HepG2 (cell line): Measurements from ENCODE around the gene MSMB. TPM values are rescaled to one million over a fixed set of nuclear protein-coding genes. Genes with fewer than 3 reads are reported as not detected.

Source experiments
- CCAR2 ChIP-seq: fragments of 200-400 bp; formaldehyde crosslinking; optimal IDR thresholded peaks from 2 replicates; pipeline ENCODE3; 2018; ENCODE audit warnings: low read depth, mild to moderate bottlenecking, low read length, moderate library complexity
- DNMT3B ChIP-seq: conservative IDR thresholded peaks from 2 replicates; pipeline ENCODE4 v1.6.1; 2016; ENCODE audit warnings: missing biosample characterization, control low read depth
- E2F2 ChIP-seq: sonication (generic); formaldehyde crosslinking; IDR thresholded peaks from 2 replicates; pipeline ENCODE4 v1.4.0; 2020; ENCODE audit warnings: missing genetic modification reagents, borderline replicate concordance
- HMGA1 ChIP-seq: sonication (generic); formaldehyde crosslinking; conservative IDR thresholded peaks from 2 replicates; pipeline ENCODE4 v1.4.0; 2020; ENCODE audit warnings: missing genetic modification reagents
- KAT7 ChIP-seq: IDR thresholded peaks from 2 replicates; pipeline ENCODE4 v1.6.1; 2018; ENCODE audit warnings: borderline replicate concordance, missing compliant biosample characterization
- KDM5A ChIP-seq: fragments of 200-600 bp; sonication (generic); IDR thresholded peaks from 2 replicates; pipeline ENCODE4 v1.7.0; 2018; ENCODE audit warnings: antibody characterized with exemption, mild to moderate bottlenecking, low read length, borderline replicate concordance
- MED1 ChIP-seq: sonication (generic); formaldehyde crosslinking; IDR thresholded peaks from 2 replicates; pipeline ENCODE4 v1.4.0; 2020; ENCODE audit warnings: missing genetic modification reagents
- MIER2 ChIP-seq: IDR thresholded peaks from 2 replicates; pipeline ENCODE4 v1.6.1; 2016; ENCODE audit warnings: missing biosample characterization, missing genetic modification reagents
- NFIC ChIP-seq: IDR thresholded peaks from 2 replicates; pipeline ENCODE4 v1.6.1; 2012; ENCODE audit warnings: mild to moderate bottlenecking, low read length, inconsistent platforms
- SP1 ChIP-seq, 2 experiments: fragments of 450-650 bp in 1 of 2; sonication (generic) in 1 of 2; formaldehyde crosslinking in 1 of 2; IDR thresholded peaks; 2 replicates each; pipeline versions ENCODE4 v1.4.0 to v1.6.1; 2016 to 2020; ENCODE audit warnings: missing genetic modification reagents in 1 of 2
- TRIM24 ChIP-seq: sonication (generic); formaldehyde crosslinking; IDR thresholded peaks from 2 replicates; pipeline ENCODE4 v1.8.0; 2022; ENCODE audit warnings: mild to moderate bottlenecking, missing genetic modification reagents
- ZBTB21 ChIP-seq: sonication (generic); formaldehyde crosslinking; IDR thresholded peaks from 2 replicates; pipeline ENCODE4 v1.4.0; 2020; ENCODE audit warnings: missing genetic modification reagents
- ZEB1 ChIP-seq: IDR thresholded peaks from 2 replicates; pipeline ENCODE4 v1.6.1; 2012; ENCODE audit warnings: mild to moderate bottlenecking, low read depth, inconsistent platforms; ENCODE audit not compliant: insufficient replicate concordance
- ZFYVE20 ChIP-seq: sonication (generic); formaldehyde crosslinking; IDR thresholded peaks from 2 replicates; pipeline ENCODE4 v1.8.0; 2023; ENCODE audit warnings: low read depth, mild to moderate bottlenecking, moderate library complexity, missing genetic modification reagents, borderline replicate concordance
- ZNF333 ChIP-seq: sonication (generic); formaldehyde crosslinking; IDR thresholded peaks from 2 replicates; pipeline ENCODE4 v1.4.0; 2020; ENCODE audit warnings: mild to moderate bottlenecking, missing genetic modification reagents, borderline replicate concordance
- ZNF367 ChIP-seq: sonication (generic); formaldehyde crosslinking; IDR thresholded peaks from 2 replicates; pipeline ENCODE4 v1.4.0; 2020; ENCODE audit warnings: missing genetic modification reagents, borderline replicate concordance
- ZNF501 ChIP-seq: sonication (generic); formaldehyde crosslinking; IDR thresholded peaks from 2 replicates; pipeline ENCODE4 v1.5.1; 2020; ENCODE audit warnings: mild to moderate bottlenecking, moderate library complexity, missing genetic modification reagents
- ZNF569 ChIP-seq: sonication (generic); formaldehyde crosslinking; IDR thresholded peaks from 2 replicates; pipeline ENCODE4 v1.5.0; 2020; ENCODE audit warnings: mild to moderate bottlenecking, missing genetic modification reagents, moderate library complexity, borderline replicate concordance
- ZNF570 ChIP-seq: sonication (generic); formaldehyde crosslinking; IDR thresholded peaks from 2 replicates; pipeline ENCODE4 v1.4.0; 2020; ENCODE audit warnings: mild to moderate bottlenecking, missing genetic modification reagents, borderline replicate concordance
- ZNF713 ChIP-seq: sonication (generic); formaldehyde crosslinking; IDR thresholded peaks from 2 replicates; pipeline ENCODE4 v1.4.0; 2020; ENCODE audit warnings: mild to moderate bottlenecking, missing genetic modification reagents
- ZNF775 ChIP-seq: sonication (generic); formaldehyde crosslinking; IDR thresholded peaks from 2 replicates; pipeline ENCODE4 v1.4.0; 2020; ENCODE audit warnings: missing genetic modification reagents, mild to moderate bottlenecking, moderate library complexity, borderline replicate concordance
- ZSCAN25 ChIP-seq: sonication (generic); formaldehyde crosslinking; IDR thresholded peaks from 2 replicates; pipeline ENCODE4 v1.8.0; 2022; ENCODE audit warnings: mild to moderate bottlenecking, missing genetic modification reagents
- polyA plus RNA-seq, 8 experiments: library from polyadenylated mRNA; depleted of rRNA in 3 of 8; stranded (reverse) in 7 of 8; unstranded in 1 of 8; fragments of >200 nt; fragmentation: Illumina TruSeq in 4 of 8; extraction: Trizol in 4 of 8; gene quantifications; 2 replicates each; pipeline versions ENCODE4 v1.2.1 to v1.2.3, GENCODE V29; 2011 to 2016; ENCODE audit warnings: low read depth in 4 of 8, missing spikeins in 1 of 8, mixed read lengths in 1 of 8; ENCODE audit not compliant: insufficient read depth in 1 of 8
- total RNA-seq, 5 experiments: library from RNA; depleted of rRNA; stranded (reverse); fragments of >200 nt; fragmentation: Illumina TruSeq; extraction: Trizol; gene quantifications; 2 replicates each; pipeline ENCODE4 v1.2.3, GENCODE V29; 2016; ENCODE audit warnings: low read depth in 1 of 5
- TF ChIP-seq, protein P1 (sequence below): sonication (generic); formaldehyde crosslinking; IDR thresholded peaks from 2 replicates; pipeline ENCODE4 v1.9.0; 2022; ENCODE audit warnings: missing genetic modification reagents, mild to moderate bottlenecking, borderline replicate concordance

Gene MSMB
- total and polyA plus RNA-seq, 2 of the 13 experiments (the other 11 are each of a cell fraction or from before 2014, with no cell fraction given), result 0.84 TPM; not detected in 1

DNA sequence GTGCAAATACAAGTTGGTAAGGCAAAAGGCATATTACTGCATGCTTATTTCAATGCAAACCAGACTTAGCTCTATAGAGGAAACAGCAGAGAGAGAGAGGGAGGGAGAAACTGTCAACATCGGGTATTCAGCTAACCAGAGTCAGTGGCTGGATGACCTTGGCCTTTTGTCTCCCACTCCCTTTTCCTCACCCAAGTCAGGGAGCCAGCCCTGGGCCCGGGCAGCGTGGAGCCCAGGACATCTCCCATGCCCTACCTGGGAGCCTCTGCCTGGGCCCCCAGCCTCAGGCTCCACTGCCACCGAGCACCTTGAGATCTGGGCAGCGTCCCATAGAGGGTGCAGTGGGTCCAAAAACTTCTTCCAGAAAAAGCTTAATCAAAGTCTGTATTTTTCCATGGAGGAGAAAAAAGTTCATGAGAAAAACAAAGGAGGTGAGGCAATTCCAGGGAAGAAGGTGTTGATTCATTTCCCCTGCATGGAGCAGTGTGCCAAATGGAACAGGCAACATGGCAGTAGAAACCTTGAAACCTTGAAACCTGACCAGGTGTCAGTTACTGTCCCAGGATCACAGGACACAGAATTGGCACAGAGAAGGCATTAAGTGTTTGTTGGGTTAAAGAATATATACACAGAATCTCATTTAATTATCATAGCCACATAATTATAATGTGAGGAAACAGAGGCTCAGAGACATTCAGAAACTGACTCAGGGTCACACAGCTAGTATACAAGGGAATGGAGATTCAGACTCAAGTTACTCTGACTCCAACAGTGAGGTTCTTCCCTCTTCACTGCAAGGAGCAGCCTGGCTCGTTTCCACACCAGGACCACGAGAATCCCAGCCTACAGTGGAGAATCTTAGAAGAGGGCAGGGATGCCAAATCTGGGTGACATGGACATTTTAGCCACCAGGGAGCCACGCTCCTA is 9.9 kb downstream of the MSMB start (continued):
- TF ChIP-seq MED1 (peak; percentile 94), ZFYVE20 (CRISPR knock-in tag) (no peak), ZNF570 (no peak), NFIC (peak; percentile 76), ZNF775 (no peak), ZNF501 (peak; percentile 83), KDM5A (no peak), HMGA1 (CRISPR knock-in tag) (no peak), ZEB1 (peak; percentile 79), CCAR2 (no peak), E2F2 (CRISPR knock-in tag) (no peak), KAT7 (no peak), ZNF569 (no peak), ZSCAN25 (CRISPR knock-in tag) (0 out of 2 replicates have a peak, but pooled peaks have one; percentile 26), SP1 (IDR thresholded peaks at IDR 0.05) (no peak), SP1 (CRISPR knock-in tag; IDR thresholded peaks at IDR 0.05) (no peak), DNMT3B (CRISPR knock-in tag) (peak; percentile 76; the same call in 1 of the 2 replicates), ZBTB21 (CRISPR knock-in tag) (no peak), ZNF367 (CRISPR knock-in tag) (no peak), TRIM24 (CRISPR knock-in tag) (no peak), ZNF713 (CRISPR knock-in tag) (no peak), MIER2 (CRISPR knock-in tag) (peak; percentile 13; the same call in 1 of the 2 replicates), ZNF333 (no peak)
- TF ChIP-seq, protein P1, sequence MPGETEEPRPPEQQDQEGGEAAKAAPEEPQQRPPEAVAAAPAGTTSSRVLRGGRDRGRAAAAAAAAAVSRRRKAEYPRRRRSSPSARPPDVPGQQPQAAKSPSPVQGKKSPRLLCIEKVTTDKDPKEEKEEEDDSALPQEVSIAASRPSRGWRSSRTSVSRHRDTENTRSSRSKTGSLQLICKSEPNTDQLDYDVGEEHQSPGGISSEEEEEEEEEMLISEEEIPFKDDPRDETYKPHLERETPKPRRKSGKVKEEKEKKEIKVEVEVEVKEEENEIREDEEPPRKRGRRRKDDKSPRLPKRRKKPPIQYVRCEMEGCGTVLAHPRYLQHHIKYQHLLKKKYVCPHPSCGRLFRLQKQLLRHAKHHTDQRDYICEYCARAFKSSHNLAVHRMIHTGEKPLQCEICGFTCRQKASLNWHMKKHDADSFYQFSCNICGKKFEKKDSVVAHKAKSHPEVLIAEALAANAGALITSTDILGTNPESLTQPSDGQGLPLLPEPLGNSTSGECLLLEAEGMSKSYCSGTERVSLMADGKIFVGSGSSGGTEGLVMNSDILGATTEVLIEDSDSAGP (CRISPR knock-in tag), result peak; percentile 78
